HEK293 (cell line): ENCODE data around the gene CCNL1.

ENCODE experiments used
- CTCF ChIP-seq: fragments of 450-650 bp; formaldehyde crosslinking; IDR thresholded peaks from 2 replicates; pipeline ENCODE4 v1.5.1; 2016; ENCODE audit warnings: missing biosample characterization, missing genetic modification characterization
- GLIS1 ChIP-seq: fragments of 450-650 bp; formaldehyde crosslinking; IDR thresholded peaks from 2 replicates; pipeline ENCODE4 v1.5.1; 2016; ENCODE audit warnings: missing biosample characterization, missing genetic modification characterization
- MYNN ChIP-seq: fragments of 450-650 bp; formaldehyde crosslinking; IDR thresholded peaks from 2 replicates; pipeline ENCODE4 v1.5.1; 2016; ENCODE audit warnings: missing biosample characterization, missing genetic modification characterization, borderline replicate concordance
- ZNF133 ChIP-seq: fragments of 450-650 bp; formaldehyde crosslinking; IDR thresholded peaks from 2 replicates; pipeline ENCODE4 v1.5.1; 2016; ENCODE audit warnings: missing biosample characterization, missing genetic modification characterization
- ZNF148 ChIP-seq: fragments of 450-650 bp; formaldehyde crosslinking; IDR thresholded peaks from 2 replicates; pipeline ENCODE4 v1.5.0; 2017; ENCODE audit warnings: missing biosample characterization, missing genetic modification characterization, borderline replicate concordance
- ZNF202 ChIP-seq: fragments of 450-650 bp; formaldehyde crosslinking; IDR thresholded peaks from 2 replicates; pipeline ENCODE4 v1.5.1; 2016; ENCODE audit warnings: missing biosample characterization, missing genetic modification characterization, borderline replicate concordance
- ZNF266 ChIP-seq: fragments of 450-650 bp; formaldehyde crosslinking; IDR thresholded peaks from 2 replicates; pipeline ENCODE4 v1.5.1; 2016; ENCODE audit warnings: missing biosample characterization, missing genetic modification characterization, low read depth
- ZNF311 ChIP-seq: fragments of 450-650 bp; formaldehyde crosslinking; IDR thresholded peaks from 2 replicates; pipeline ENCODE4 v1.5.1; 2017; ENCODE audit warnings: missing biosample characterization, missing genetic modification characterization, borderline replicate concordance
- ZNF544 ChIP-seq: fragments of 450-650 bp; formaldehyde crosslinking; IDR thresholded peaks from 2 replicates; pipeline ENCODE4 v1.5.0; 2017; ENCODE audit warnings: missing biosample characterization, missing genetic modification characterization
- ZNF571 ChIP-seq: fragments of 450-650 bp; formaldehyde crosslinking; IDR thresholded peaks from 2 replicates; pipeline ENCODE4 v1.5.0; 2017; ENCODE audit warnings: missing biosample characterization, missing genetic modification characterization
- ZNF626 ChIP-seq: fragments of 450-650 bp; sonication (Bioruptor Pico); formaldehyde crosslinking; IDR thresholded peaks from 2 replicates; pipeline ENCODE4 v1.5.1; 2018; ENCODE audit warnings: missing biosample characterization, missing genetic modification characterization, inconsistent platforms
- ZNF660 ChIP-seq: fragments of 450-650 bp; IDR thresholded peaks from 2 replicates; pipeline ENCODE4 v1.5.1; 2018; ENCODE audit warnings: missing biosample characterization, mild to moderate bottlenecking, missing genetic modification characterization
- ZNF830 ChIP-seq: fragments of 450-650 bp; IDR thresholded peaks from 2 replicates; pipeline ENCODE4 v1.5.0; 2018; ENCODE audit warnings: missing biosample characterization, missing genetic modification characterization, low read depth, mild to moderate bottlenecking, moderate library complexity
- TF ChIP-seq, protein P1 (sequence below): fragments of 450-650 bp; formaldehyde crosslinking; IDR thresholded peaks from 2 replicates; pipeline ENCODE4 v1.5.1; 2016; ENCODE audit warnings: missing biosample characterization, missing genetic modification characterization, borderline replicate concordance

- no peak for TF ChIP-seq ZNF202
- TF ChIP-seq MYNN (tag by site-specific recombination) = no peak
- TF ChIP-seq, protein P1, sequence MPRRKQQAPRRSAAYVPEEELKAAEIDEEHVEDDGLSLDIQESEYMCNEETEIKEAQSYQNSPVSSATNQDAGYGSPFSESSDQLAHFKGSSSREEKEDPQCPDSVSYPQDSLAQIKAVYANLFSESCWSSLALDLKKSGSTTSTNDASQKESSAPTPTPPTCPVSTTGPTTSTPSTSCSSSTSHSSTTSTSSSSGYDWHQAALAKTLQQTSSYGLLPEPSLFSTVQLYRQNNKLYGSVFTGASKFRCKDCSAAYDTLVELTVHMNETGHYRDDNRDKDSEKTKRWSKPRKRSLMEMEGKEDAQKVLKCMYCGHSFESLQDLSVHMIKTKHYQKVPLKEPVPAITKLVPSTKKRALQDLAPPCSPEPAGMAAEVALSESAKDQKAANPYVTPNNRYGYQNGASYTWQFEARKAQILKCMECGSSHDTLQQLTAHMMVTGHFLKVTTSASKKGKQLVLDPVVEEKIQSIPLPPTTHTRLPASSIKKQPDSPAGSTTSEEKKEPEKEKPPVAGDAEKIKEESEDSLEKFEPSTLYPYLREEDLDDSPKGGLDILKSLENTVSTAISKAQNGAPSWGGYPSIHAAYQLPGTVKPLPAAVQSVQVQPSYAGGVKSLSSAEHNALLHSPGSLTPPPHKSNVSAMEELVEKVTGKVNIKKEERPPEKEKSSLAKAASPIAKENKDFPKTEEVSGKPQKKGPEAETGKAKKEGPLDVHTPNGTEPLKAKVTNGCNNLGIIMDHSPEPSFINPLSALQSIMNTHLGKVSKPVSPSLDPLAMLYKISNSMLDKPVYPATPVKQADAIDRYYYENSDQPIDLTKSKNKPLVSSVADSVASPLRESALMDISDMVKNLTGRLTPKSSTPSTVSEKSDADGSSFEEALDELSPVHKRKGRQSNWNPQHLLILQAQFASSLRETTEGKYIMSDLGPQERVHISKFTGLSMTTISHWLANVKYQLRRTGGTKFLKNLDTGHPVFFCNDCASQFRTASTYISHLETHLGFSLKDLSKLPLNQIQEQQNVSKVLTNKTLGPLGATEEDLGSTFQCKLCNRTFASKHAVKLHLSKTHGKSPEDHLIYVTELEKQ (tag by site-specific recombination) = no peak
- TF ChIP-seq ZNF148 (tag by site-specific recombination) = no peak
- no peak for TF ChIP-seq ZNF311 (tag by site-specific recombination)
- no peak for TF ChIP-seq GLIS1
- no peak for TF ChIP-seq CTCF (tag by site-specific recombination)
- TF ChIP-seq ZNF830 (tag by site-specific recombination) = no peak
- no peak for TF ChIP-seq ZNF626 (tag by site-specific recombination)
- TF ChIP-seq ZNF660 (tag by site-specific recombination) = no peak
- TF ChIP-seq ZNF544 = no peak
- no peak for TF ChIP-seq ZNF266 (tag by site-specific recombination)
- no peak for TF ChIP-seq ZNF571 (tag by site-specific recombination)
- TF ChIP-seq ZNF133 (tag by site-specific recombination) = no peak
Measured at GRCh38 chr3:157098121-157098822, 61.7 kb downstream of the CCNL1 start.
